OCI-LY1 (cell line): ENCODE measurements around the gene AP1M1.

Source experiments
- H2AFZ ChIP-seq: fragments of 200-600 bp; sonication (generic), shearing (Covaris generic); 2 replicates; pipeline ENCODE4 v1.6.0; 2014; ENCODE audit warnings: antibody characterized with exemption, mild to moderate bottlenecking, low read length
- H3F3A ChIP-seq: fragments of 200-600 bp; sonication (generic), shearing (Covaris generic); 2 replicates; pipeline ENCODE4 v1.6.0; 2014; ENCODE audit warnings: mild to moderate bottlenecking, antibody characterized with exemption, low read length, moderate library complexity; ENCODE audit not compliant: insufficient read depth
- H3K27ac ChIP-seq: fragments of 200-600 bp; sonication (generic); 2 replicates; pipeline ENCODE4 v1.5.1; 2014; ENCODE audit warnings: low read length, mixed run types, mild to moderate bottlenecking, low read depth; ENCODE audit not compliant: poor library complexity, severe bottlenecking
- H3K27me3 ChIP-seq: fragments of 200-600 bp; sonication (generic); 2 replicates; pipeline ENCODE4 v1.6.0; 2014; ENCODE audit warnings: antibody characterized with exemption, mild to moderate bottlenecking, low read length, moderate library complexity; ENCODE audit not compliant: insufficient read depth
- H3K36me3 ChIP-seq: fragments of 200-600 bp; sonication (generic); 2 replicates; pipeline ENCODE4 v1.6.1; 2014; ENCODE audit warnings: mild to moderate bottlenecking, antibody characterized with exemption, low read length, moderate library complexity, mixed read lengths; ENCODE audit not compliant: insufficient read depth
- H3K4me1 ChIP-seq: fragments of 200-600 bp; sonication (generic); 2 replicates; pipeline ENCODE4 v1.5.1; 2014; ENCODE audit warnings: mild to moderate bottlenecking, low read length, moderate library complexity; ENCODE audit not compliant: insufficient read depth, severe bottlenecking
- H3K4me2 ChIP-seq: fragments of 200-600 bp; sonication (generic), shearing (Covaris generic); 2 replicates; pipeline ENCODE4 v1.6.1; 2014; ENCODE audit warnings: low read length
- H3K4me3 ChIP-seq: fragments of 200-600 bp; sonication (generic); 2 replicates; pipeline ENCODE4 v1.5.1; 2014; ENCODE audit warnings: low read length, low read depth, mild to moderate bottlenecking, mixed read lengths; ENCODE audit not compliant: poor library complexity, severe bottlenecking
- H3K79me2 ChIP-seq: fragments of 200-600 bp; shearing (Covaris generic); 2 replicates; pipeline ENCODE4 v1.6.1; 2016; ENCODE audit warnings: mixed run types, low read length, mixed read lengths; ENCODE audit not compliant: insufficient read depth
- H3K9ac ChIP-seq: fragments of 200-600 bp; sonication (generic), shearing (Covaris generic); 2 replicates; pipeline ENCODE4 v1.6.1; 2014; ENCODE audit warnings: mild to moderate bottlenecking, low read length, mixed read lengths
- H3K9me2 ChIP-seq: fragments of 200-600 bp; sonication (generic), shearing (Covaris generic); 2 replicates; pipeline ENCODE4 v1.6.1; 2014; ENCODE audit warnings: low read depth, mild to moderate bottlenecking, low read length, mixed read lengths
- H3K9me3 ChIP-seq: fragments of 200-600 bp; shearing (Covaris generic); 2 replicates; pipeline ENCODE4 v1.6.1; 2014; ENCODE audit warnings: low read length, mixed read lengths
- H4K20me1 ChIP-seq: fragments of 200-600 bp; sonication (generic), shearing (Covaris generic); 2 replicates; pipeline ENCODE4 v1.6.0; 2016; ENCODE audit warnings: mild to moderate bottlenecking, low read length; ENCODE audit not compliant: insufficient read depth
- EZH2 ChIP-seq: fragments of 200-600 bp; sonication (generic), shearing (Covaris generic); IDR thresholded peaks from 2 replicates; pipeline ENCODE4 v1.8.0; 2017; ENCODE audit warnings: borderline replicate concordance, mixed run types, mild to moderate bottlenecking, antibody characterized with exemption, low read length, moderate library complexity, mixed read lengths
- TF ChIP-seq, protein P1 (sequence below): fragments of 200-600 bp; sonication (generic), shearing (Covaris generic); IDR thresholded peaks from 2 replicates; pipeline ENCODE4 v1.5.1; 2017; ENCODE audit warnings: mild to moderate bottlenecking, antibody characterized with exemption, low read length, moderate library complexity, mixed read lengths

AP1M1 gene

DNA sequence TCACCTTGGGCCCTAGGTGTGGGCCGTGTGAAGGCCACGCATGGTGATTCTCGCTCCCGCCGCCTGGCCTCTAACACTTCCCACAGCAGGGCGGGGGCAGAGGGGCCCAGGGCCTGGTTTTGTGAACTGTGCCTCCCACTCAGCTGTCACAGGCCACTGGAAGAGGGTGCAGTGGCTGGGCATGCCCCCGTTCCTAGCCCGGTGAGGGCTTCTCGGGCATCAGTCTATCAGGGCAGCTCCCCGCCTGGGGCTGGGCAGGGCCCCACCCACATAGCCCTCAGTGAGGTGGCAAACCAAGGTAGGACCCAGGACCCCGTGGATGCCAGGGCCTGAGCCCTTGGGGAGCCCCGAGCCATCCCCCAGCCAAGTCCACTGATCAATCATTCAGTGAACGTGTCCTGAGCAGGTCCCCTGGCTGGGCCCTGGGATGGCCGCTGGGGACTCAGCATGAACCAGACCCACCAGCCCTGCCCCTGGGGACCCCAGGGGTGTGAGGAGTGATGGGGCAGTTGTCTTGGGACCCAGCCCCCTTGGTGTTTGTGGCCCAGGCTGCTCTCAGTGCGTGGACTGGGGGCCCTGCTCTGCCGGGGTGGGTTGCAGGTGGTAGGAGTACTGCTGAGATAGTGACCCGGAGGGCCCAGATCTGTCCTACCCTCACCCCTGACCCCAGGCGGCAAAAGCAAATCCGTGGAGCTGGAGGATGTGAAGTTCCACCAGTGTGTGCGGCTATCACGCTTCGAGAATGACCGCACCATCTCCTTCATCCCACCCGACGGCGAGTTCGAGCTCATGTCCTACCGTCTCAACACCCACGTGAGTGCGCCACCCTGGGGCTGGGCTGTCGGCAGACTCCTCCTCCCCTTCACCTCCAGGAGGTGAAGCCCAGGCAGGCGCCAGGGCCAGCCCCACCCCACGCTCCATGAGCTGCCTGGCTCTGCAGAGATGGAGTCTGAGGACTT, 29.4 kb downstream of the AP1M1 start:
- Histone ChIP-seq H3K79me2 (no peaks in the 10 kb centered on the region), H2AFZ (no peak overlapping the region), H4K20me1 (no peaks in the 10 kb centered on the region), H3K9me3 (no peaks in the 10 kb centered on the region), H3K4me1 (no peaks in the 10 kb centered on the region), H3K9me2 (no peaks in the 10 kb centered on the region), H3K27ac (no peak overlapping the region), H3K4me2 (no peak overlapping the region), H3K4me3 (no peak overlapping the region), H3F3A (no peaks in the 10 kb centered on the region), H3K36me3 (peaks cover 59% of the 10 kb centered on the region), H3K9ac (no peak overlapping the region), H3K27me3 (no peaks in the 10 kb centered on the region)
- no peak for TF ChIP-seq EZH2
- TF ChIP-seq, protein P1, sequence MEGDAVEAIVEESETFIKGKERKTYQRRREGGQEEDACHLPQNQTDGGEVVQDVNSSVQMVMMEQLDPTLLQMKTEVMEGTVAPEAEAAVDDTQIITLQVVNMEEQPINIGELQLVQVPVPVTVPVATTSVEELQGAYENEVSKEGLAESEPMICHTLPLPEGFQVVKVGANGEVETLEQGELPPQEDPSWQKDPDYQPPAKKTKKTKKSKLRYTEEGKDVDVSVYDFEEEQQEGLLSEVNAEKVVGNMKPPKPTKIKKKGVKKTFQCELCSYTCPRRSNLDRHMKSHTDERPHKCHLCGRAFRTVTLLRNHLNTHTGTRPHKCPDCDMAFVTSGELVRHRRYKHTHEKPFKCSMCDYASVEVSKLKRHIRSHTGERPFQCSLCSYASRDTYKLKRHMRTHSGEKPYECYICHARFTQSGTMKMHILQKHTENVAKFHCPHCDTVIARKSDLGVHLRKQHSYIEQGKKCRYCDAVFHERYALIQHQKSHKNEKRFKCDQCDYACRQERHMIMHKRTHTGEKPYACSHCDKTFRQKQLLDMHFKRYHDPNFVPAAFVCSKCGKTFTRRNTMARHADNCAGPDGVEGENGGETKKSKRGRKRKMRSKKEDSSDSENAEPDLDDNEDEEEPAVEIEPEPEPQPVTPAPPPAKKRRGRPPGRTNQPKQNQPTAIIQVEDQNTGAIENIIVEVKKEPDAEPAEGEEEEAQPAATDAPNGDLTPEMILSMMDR, result no peak

DNA sequence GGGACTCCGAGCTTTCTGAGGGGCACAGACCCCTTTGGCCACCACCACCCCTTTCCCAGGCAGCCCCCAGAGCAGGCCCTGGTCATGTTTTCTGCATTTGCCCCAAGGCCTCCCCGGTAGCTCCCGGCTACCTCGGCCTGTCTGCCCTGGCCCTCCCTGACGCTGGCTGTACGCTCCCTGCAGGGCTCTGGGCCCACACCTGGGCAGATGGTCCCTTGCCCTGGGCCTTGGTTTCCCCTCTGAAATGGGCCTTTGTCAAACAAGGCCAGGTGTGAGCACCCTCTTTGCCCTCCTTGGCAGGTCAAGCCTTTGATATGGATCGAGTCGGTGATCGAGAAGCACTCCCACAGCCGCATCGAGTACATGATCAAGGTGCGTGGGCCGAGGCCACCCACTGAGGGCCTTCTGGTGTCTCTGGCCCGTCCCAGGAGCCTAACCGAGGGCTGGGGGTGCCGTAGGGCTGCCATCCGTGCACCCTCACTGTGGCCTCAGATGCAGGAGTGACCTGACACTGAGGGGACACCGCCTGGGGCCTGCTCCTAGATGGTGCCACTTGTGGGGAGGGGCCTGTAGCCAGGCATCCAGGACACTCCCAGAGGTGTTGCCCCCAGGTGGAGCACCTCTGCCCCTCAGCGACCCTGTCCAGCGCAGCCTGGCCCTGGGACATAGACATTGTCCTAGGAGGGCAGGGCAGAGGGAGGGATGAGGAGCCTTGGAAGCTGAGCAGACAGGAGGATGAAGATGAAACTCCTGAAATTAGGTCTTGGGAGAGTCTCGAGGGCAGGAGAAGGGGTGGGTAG, 30.3 kb downstream of the AP1M1 start:
- Histone ChIP-seq H3K4me2 (no peak overlapping the region), H4K20me1 (no peaks in the 10 kb centered on the region), H3K9ac (no peak overlapping the region), H2AFZ (no peak overlapping the region), H3K9me2 (no peaks in the 10 kb centered on the region), H3K9me3 (no peaks in the 10 kb centered on the region), H3K4me3 (no peak overlapping the region), H3K4me1 (no peaks in the 10 kb centered on the region), H3K79me2 (no peaks in the 10 kb centered on the region), H3K27ac (no peak overlapping the region), H3K36me3 (peaks cover 59% of the 10 kb centered on the region), H3K27me3 (no peaks in the 10 kb centered on the region), H3F3A (no peaks in the 10 kb centered on the region)
- TF ChIP-seq, protein P1, result no peak
- TF ChIP-seq EZH2, result no peak

DNA sequence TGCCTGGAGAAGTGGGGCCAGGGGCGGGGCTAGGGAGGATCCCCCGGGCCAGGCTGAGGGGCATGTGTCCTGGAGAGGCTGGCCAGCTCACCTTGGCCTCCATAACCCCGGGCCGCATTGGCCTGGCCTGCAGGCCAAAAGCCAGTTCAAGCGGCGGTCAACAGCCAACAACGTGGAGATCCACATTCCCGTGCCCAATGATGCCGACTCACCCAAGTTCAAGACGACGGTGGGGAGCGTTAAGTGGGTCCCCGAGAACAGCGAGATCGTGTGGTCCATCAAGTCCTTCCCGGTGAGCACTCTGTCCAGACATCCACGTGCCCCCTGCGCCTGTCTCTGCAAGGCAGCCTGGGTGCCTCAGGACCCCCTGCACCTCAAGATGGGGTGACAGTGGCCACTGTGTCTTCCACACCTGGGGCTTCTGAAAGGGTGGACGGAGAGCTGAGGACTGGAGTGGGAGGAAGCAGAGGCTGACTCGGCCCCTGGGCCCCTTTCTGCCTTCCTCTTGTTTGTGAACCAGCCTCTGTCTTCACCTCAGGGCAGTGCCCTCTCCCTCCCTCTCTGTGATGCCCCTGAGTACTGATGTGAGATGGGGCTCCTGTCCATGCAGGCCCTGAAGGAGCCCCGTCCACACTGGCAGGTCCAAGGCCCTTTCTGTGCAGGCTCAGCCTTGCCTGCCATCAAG, 31.1 kb downstream of the AP1M1 start:
- Histone ChIP-seq H4K20me1 (no peaks in the 10 kb centered on the region), H3K36me3 (peaks cover 60% of the 10 kb centered on the region), H3F3A (no peaks in the 10 kb centered on the region), H3K27ac (no peak overlapping the region), H3K79me2 (no peaks in the 10 kb centered on the region), H3K27me3 (no peaks in the 10 kb centered on the region), H3K9ac (no peak overlapping the region), H3K9me3 (no peaks in the 10 kb centered on the region), H3K4me2 (no peak overlapping the region), H3K9me2 (no peaks in the 10 kb centered on the region), H3K4me1 (no peaks in the 10 kb centered on the region), H2AFZ (no peak overlapping the region), H3K4me3 (no peak overlapping the region)
- TF ChIP-seq, protein P1, result no peak
